ENCODE measurements around the gene OR14I1.
A peak's percentile ranks its signal among the peaks of the same experiment; 100 is the strongest.
"Not testable (repeated sequence)": the region's sequence is repeated elsewhere in the genome, so short reads cannot be mapped to it uniquely, and the experiment has no call there.

The OR14I1 gene

DNA sequence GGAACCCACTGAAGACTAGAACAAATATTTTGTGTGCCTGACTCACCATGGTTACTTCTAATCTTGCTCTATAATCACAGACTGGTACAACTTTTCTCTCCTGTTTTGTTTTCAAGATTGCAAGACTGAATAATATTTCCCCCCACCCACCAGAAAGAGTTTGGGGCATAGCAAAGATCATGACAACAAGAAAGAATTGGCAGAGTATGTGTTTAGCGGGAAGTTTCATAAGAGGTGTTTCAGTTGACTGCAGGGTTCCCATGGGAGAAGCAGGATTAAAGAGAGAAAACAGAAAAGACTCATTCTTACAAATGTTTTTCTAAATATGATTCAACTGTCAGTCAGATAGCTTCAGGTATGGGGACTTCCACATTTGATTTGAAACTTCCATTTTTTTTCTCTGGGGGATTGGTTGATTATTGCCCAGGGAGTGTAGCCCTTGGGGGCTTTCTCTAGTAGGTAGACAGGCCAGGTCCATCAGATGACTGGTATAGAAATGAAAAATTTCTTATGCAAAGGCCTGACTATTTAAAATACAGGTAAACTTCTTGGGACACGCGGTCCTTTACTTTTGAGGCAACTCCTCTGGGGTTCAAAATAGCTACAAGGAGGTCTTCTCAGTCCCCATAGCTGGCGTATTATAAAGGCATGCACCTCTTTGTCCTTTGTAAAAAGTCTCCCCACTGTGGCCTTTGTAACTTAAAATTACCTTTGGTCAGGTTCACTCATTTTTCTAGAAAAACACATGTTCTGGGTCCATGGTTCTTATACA is 13.9 kb downstream of the OR14I1 start:
- DNase-seq (ENCODE audit: low read depth, low spot score): no peak

DNA sequence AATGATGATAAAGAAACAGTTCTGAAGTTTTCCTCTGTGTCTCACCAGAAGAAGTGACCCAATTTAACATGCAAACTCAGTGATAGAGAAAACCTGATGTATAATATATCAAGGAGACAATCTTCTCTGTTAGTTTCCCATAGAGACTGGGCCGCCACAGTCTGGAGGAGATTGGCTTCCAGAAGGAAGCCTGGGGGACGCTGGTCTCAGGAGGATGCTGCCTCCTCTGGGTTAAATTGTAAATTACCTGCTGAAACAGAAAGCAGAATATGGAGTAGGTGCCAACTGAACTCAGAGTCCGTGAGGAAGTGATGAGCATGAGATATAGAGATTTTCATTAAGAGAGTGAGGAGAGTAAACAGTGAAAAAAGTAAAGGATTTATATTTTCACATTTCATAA is 15.8 kb downstream of the OR14I1 start:
- no peak for DNase-seq (ENCODE audit: low read depth, low spot score)

DNA sequence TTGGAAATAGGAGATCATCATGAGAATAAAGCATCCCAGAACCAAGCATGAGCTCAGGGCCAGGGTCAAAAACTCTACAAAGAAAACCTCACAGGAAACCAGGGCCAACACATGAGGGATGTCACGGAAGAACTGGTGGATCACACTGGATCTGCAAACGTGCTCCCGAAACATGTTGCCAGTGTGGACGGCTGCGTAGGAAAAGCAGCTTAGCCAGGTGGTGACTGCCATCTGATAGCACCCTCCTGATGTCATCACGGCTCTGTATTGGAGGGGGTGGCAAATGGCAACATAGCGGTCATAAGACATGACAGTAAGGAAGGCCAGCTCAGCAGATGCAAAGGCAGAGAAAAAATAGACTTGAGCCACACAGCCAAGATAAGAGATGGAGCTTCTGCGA is 20.9 kb downstream of the OR14I1 start:
- DNase-seq (ENCODE audit: low read depth, low spot score): no peak

DNA sequence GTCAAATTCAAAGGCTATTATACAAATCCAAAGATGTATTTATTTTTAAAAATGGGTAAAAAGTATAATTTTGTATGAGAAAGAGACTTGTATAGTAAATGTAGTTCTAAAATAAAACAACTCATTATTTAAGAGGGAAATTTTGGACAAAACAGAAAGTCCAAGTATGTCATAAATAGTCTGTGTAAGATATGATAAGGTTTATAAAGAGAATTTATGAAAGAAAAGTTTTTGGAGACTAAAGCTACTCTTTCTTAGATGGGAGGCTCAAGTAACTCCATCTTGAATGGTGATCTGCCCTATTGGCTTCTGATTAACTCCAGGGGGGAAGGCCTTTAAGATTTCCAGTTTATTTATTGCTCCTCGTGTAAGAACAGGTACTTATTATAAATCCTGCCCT is 32.6 kb downstream of the OR14I1 start:
- peak; percentile 1 for DNase-seq (ENCODE audit: low read depth, low spot score)

DNA sequence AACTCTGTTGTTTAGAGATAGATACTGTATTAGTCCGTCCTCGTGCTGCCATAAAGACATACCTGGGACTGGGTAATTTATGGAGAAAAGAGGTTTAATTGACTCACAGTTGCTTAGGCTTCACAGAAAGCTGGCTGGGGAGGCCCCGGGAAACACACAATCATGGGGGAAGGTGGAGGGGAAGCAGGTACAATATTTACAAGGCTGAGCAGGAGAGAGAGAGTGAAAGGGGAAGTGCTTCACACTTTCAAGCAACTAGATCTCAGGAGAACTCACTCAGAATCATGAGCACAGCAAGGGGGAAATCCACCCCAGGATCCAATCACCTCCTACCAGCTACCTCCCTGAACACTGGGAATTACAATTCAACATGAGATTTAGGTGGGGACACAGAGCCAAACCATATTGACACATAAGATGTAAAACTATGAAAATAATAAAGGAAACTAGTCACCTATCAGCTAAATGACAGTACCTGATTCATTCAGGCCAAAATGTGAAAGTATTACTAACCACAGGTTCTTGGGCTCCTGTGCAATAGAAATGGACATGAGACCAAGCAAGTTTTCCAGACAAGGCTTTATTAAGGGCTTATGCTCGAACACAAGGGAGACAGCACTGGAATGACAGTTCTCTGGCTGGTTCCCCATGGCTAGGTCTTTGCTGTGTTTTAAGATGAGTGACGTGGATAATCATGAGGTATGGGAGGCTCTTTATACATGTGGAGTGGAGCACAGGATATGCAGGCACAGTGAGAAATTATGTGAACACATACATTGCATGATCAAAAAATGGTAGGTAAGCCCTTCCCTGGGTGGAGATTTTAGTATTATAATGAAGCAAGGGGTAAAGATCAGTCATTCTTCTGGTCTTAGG is 38.9 kb downstream of the OR14I1 start:
- DNase-seq (ENCODE audit: low read depth, low spot score): not testable (repeated sequence)

DNA sequence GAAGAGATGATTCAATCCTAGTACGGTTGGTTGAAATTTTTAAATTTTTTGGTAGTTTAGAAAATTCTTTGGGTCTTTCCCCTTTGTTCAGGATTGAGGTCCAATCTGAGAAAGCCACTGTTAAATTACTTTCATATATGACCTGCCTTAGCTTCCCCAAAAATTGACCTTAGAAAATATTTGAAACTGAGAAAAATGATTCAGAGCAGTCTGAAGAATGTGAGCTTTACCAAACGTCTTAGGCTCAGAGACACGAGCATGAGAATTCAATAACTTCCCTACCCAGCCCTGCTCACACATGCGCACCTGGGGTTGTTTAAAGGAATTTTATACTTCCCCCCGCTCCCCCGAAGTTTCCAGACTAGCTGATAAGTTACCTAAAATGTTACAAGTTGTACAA is 45.8 kb downstream of the OR14I1 start:
- DNase-seq (ENCODE audit: low read depth, low spot score): not testable (repeated sequence)

DNA sequence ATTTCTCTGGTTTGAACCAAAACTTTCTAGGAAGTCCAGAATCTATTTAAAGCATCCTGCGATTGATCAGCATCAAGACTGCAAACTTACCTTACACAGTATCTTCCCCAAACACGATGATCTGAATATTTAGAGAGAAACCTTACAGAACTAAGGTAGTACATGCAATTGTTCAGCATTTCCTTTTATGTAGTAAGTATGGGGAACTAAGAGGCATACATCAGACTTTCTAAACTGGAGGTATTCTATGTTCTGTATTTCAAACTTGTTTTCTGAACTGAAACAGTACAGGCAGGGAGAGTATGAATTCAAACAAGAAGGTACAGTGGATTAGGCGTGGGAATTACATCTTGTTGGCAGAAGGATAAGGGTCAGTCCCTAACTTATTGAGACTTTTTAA is 47.2 kb downstream of the OR14I1 start, which contains the start of gene OR2T27:
Gene OR2T27, minus strand, starts transcription at position 175 of the 400 bp plus-strand sequence. CDS start 4,644 bp downstream, outside the sequence.
- DNase-seq (ENCODE audit: low read depth, low spot score): not testable (repeated sequence)
